ENCODE results near the gene RDH5. TPM values are rescaled to one million over a fixed set of nuclear protein-coding genes. Genes with fewer than 3 reads are reported as not detected.

The RDH5 gene
- total RNA-seq, 3 donors from 2014 or later, result 3.9 to 7.4 (median 5.1) TPM

- no peak for DNase-seq
- ATAC-seq, result no peak
- H3K9me3 Mint-ChIP-seq, result no peaks in the 10 kb centered on the region
- no peaks in the 10 kb centered on the region for H3K36me3 Mint-ChIP-seq (ENCODE audit: insufficient read depth)
- peaks cover 2% of the 10 kb centered on the region for H3K27me3 Mint-ChIP-seq (ENCODE audit: low read depth)
- H3K4me3 Mint-ChIP-seq, result peak overlapping the region; percentile 92
- peaks cover 27% of the 10 kb centered on the region for H3K4me1 Mint-ChIP-seq (ENCODE audit: low read depth)
Observed at GRCh38 chr12:55715169-55715764, 4.9 kb upstream of the RDH5 start.

GRCh38 chr12:55715833-55716581 lies 4.2 kb upstream of the RDH5 start, which contains the start of gene BLOC1S1:
BLOC1S1 (plus strand) TSS chr12:55716046; CDS start chr12:55716052, 6 bp downstream.
- Mint-ChIP-seq H3K4me1 (ENCODE audit: low read depth) (peaks cover 29% of the 10 kb centered on the region), H3K36me3 (ENCODE audit: insufficient read depth) (no peaks in the 10 kb centered on the region), H3K27me3 (ENCODE audit: low read depth) (peaks cover 2% of the 10 kb centered on the region), H3K9me3 (no peaks in the 10 kb centered on the region), H3K4me3 (peak within 1 kb of the TSS; percentile 92)
- DNase-seq, result peak; percentile 89
- peak; percentile 96 to 98 for ATAC-seq

DNA sequence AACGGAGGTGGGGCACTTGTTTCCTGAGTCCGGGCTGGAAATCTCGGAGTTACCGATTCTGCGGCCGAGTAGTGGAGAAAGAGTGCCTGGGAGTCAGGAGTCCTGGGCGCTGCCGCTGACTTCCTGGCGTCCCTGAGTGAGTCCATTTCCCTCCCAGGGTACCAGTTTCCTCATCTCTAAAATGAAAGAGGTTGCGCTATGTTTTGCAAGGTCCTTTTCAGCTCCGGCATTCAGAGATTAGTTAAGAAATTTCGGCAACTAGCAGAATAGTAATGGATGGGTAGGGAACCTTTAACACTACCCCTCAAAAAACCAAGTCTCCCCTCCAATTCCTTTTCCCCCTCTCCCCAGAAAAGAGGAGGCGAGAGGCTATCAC lies 3.6 kb upstream of the RDH5 start:
- Mint-ChIP-seq H3K4me1 (ENCODE audit: low read depth) (peaks cover 29% of the 10 kb centered on the region), H3K4me3 (peak overlapping the region; percentile 92), H3K36me3 (ENCODE audit: insufficient read depth) (no peaks in the 10 kb centered on the region), H3K9me3 (no peaks in the 10 kb centered on the region), H3K27me3 (ENCODE audit: low read depth) (peaks cover 2% of the 10 kb centered on the region)
- DNase-seq, result no peak
- no peak for ATAC-seq

DNA sequence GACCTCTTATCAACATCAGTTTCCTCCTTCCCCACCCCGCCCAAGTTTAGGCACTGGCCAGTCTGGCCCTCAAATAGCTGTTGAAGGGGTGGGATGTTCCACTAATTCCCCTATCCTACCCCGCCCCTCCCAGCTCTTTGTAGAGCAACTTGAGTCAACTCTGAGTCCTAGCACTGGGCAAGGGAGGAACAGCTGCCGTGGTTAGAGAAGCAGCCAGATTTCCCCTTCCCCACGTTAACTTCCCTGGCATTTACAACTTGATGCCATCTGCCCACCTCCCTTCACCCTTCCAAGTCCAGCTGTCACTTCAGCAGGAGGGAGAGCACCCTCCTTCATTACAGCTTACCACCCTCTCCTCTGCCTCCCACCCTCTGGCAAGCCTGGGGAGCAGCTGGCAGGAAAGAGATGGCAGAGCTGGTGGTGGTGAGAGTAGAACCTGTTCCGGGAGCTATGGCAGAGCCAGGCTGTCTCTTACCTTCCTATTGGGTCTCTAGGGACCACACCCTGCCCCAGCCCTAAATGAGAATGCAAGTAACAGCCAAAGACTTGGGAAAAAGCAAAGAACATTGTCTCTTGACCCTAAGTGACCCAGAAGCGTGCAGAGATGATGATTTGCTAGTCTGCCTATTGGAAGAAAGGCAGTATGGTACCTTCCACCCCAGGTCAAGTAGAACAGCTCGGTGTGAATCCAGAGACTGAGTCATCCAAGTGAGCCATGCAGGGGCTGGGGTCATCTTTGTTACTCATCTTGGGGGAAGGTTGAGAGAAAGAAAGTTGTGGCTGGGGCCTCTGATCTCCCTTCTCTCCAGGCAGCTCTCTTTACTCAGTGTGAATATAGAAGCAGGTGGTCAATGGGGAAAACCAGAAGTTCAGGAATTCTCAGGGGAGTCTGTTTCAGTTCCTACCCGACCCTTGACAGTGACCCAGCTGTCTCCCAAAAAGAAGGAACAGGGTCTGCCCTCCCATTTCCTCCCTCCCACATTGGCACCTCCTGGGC lies 2.9 kb upstream of the RDH5 start:
- Mint-ChIP-seq H3K9me3 (no peaks in the 10 kb centered on the region), H3K27me3 (ENCODE audit: low read depth) (peaks cover 2% of the 10 kb centered on the region), H3K4me3 (peak overlapping the region; percentile 92), H3K36me3 (ENCODE audit: insufficient read depth) (no peaks in the 10 kb centered on the region), H3K4me1 (ENCODE audit: low read depth) (peaks cover 29% of the 10 kb centered on the region)
- ATAC-seq, result peak; percentile 22 to 23
- DNase-seq, result no peak

- H3K36me3 Mint-ChIP-seq (ENCODE audit: insufficient read depth), result no peaks in the 10 kb centered on the region
- ATAC-seq (no peak), DNase-seq (no peak)
- H3K9me3 Mint-ChIP-seq, result no peaks in the 10 kb centered on the region
- peaks cover 2% of the 10 kb centered on the region for H3K27me3 Mint-ChIP-seq (ENCODE audit: low read depth)
- peaks cover 29% of the 10 kb centered on the region for H3K4me1 Mint-ChIP-seq (ENCODE audit: low read depth)
- H3K4me3 Mint-ChIP-seq, result no peak overlapping the region
Observed at GRCh38 chr12:55718015-55718414, 2.2 kb upstream of the RDH5 start.

- no peaks in the 10 kb centered on the region for H3K9me3 Mint-ChIP-seq
- no peaks in the 10 kb centered on the region for H3K36me3 Mint-ChIP-seq (ENCODE audit: insufficient read depth)
- no peak for DNase-seq
- H3K27me3 Mint-ChIP-seq (ENCODE audit: low read depth), result peaks cover 2% of the 10 kb centered on the region
- ATAC-seq, result no peak
- no peak overlapping the region for H3K4me3 Mint-ChIP-seq
- peaks cover 29% of the 10 kb centered on the region for H3K4me1 Mint-ChIP-seq (ENCODE audit: low read depth)
Observed at GRCh38 chr12:55718624-55719275, 1.4 kb upstream of the RDH5 start.

GRCh38 chr12:55719371-55719770 lies 822 bp upstream of the RDH5 start:
- Mint-ChIP-seq H3K27me3 (ENCODE audit: low read depth) (peaks cover 2% of the 10 kb centered on the region), H3K36me3 (ENCODE audit: insufficient read depth) (no peaks in the 10 kb centered on the region), H3K4me1 (ENCODE audit: low read depth) (peaks cover 29% of the 10 kb centered on the region), H3K9me3 (no peaks in the 10 kb centered on the region), H3K4me3 (no peak overlapping the region)
- DNase-seq (no peak), ATAC-seq (no peak)

- no peak for ATAC-seq
- Mint-ChIP-seq H3K4me3 (no peak overlapping the region), H3K36me3 (ENCODE audit: insufficient read depth) (peaks cover 6% of the 10 kb centered on the region), H3K9me3 (no peaks in the 10 kb centered on the region), H3K27me3 (ENCODE audit: low read depth) (peaks cover under 1% of the 10 kb centered on the region), H3K4me1 (ENCODE audit: low read depth) (peaks cover 35% of the 10 kb centered on the region)
- no peak for DNase-seq
Observed at GRCh38 chr12:55720894-55721444, 776 bp downstream of the RDH5 start.

GRCh38 chr12:55721601-55722213 lies 1.5 kb downstream of the RDH5 start:
- Mint-ChIP-seq H3K36me3 (ENCODE audit: insufficient read depth) (peaks cover 6% of the 10 kb centered on the region), H3K27me3 (ENCODE audit: low read depth) (no peaks in the 10 kb centered on the region), H3K4me1 (ENCODE audit: low read depth) (peaks cover 35% of the 10 kb centered on the region), H3K4me3 (no peak overlapping the region), H3K9me3 (no peaks in the 10 kb centered on the region)
- no peak for ATAC-seq
- DNase-seq, result no peak

GRCh38 chr12:55722948-55723347 lies 2.8 kb downstream of the RDH5 start:
- no peak overlapping the region for H3K4me3 Mint-ChIP-seq
- H3K4me1 Mint-ChIP-seq (ENCODE audit: low read depth), result peaks cover 32% of the 10 kb centered on the region
- H3K9me3 Mint-ChIP-seq, result no peaks in the 10 kb centered on the region
- DNase-seq (no peak), ATAC-seq (no peak)
- no peaks in the 10 kb centered on the region for H3K27me3 Mint-ChIP-seq (ENCODE audit: low read depth)
- H3K36me3 Mint-ChIP-seq (ENCODE audit: insufficient read depth), result peaks cover 6% of the 10 kb centered on the region

DNA sequence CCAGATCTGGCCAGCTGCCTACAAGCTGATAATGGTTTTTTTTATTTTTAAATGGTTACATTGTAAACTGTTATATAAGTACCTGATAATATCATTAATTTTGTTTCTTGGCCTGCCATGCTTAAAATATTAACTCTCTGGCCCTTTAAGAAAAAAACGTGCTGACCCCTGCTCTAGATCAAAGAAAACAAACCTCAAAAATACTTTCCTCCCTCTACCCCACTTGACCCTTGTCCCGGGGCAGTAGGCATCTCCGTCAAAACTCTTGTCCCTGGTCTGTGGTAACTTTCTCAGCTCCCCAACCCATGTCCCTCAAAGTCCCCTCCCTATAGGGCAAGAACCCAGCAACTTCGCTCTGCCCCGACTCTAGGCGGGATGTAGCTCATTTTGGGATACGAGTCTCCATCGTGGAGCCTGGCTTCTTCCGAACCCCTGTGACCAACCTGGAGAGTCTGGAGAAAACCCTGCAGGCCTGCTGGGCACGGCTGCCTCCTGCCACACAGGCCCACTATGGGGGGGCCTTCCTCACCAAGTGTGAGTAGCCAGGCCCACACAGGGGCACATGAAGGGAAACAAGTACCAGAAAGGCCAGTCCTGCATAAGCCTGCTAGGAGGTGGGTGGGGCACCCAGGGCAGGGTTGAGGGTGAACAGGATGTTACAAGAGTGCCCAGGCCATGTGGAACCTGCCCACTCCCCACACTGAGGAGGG lies 3.5 kb downstream of the RDH5 start:
- H3K9me3 Mint-ChIP-seq, result no peaks in the 10 kb centered on the region
- no peaks in the 10 kb centered on the region for H3K27me3 Mint-ChIP-seq (ENCODE audit: low read depth)
- DNase-seq (no peak), ATAC-seq (no peak)
- no peak overlapping the region for H3K4me3 Mint-ChIP-seq
- H3K4me1 Mint-ChIP-seq (ENCODE audit: low read depth), result peaks cover 28% of the 10 kb centered on the region
- peaks cover 6% of the 10 kb centered on the region for H3K36me3 Mint-ChIP-seq (ENCODE audit: insufficient read depth)

GRCh38 chr12:55724226-55724939 lies 4.2 kb downstream of the RDH5 start:
- peaks cover 28% of the 10 kb centered on the region for H3K4me1 Mint-ChIP-seq (ENCODE audit: low read depth)
- H3K4me3 Mint-ChIP-seq, result no peak overlapping the region
- ATAC-seq, result peak in 1 of 2 donors; percentile 32

More at GRCh38 chr12:55724226-55724939, 4.2 kb downstream of the RDH5 start:
- Mint-ChIP-seq H3K27me3 (ENCODE audit: low read depth) (no peaks in the 10 kb centered on the region), H3K36me3 (ENCODE audit: insufficient read depth) (peaks cover 6% of the 10 kb centered on the region), H3K9me3 (no peaks in the 10 kb centered on the region)
- peak; percentile 52 for DNase-seq
